Mononuclear cell (primary cell): ENCODE measurements around the gene METTL9. TPM values are rescaled to one million over a fixed set of nuclear protein-coding genes. Genes with fewer than 3 reads are reported as not detected.
"Not testable (repeated sequence)": the region's sequence is repeated elsewhere in the genome, so short reads cannot be mapped to it uniquely, and the experiment has no call there.

Experiments used
- H3K27me3 ChIP-seq: 2 replicates; pipeline ENCODE4 v1.6.0; 2011; ENCODE audit warnings: low read length, control low read depth; ENCODE audit not compliant: insufficient read depth
- H3K4me1 ChIP-seq: 2 replicates; pipeline ENCODE4 v1.5.1; 2011; ENCODE audit warnings: mild to moderate bottlenecking, low read length, control low read depth; ENCODE audit not compliant: insufficient read depth
- H3K4me3 ChIP-seq: 2 replicates; pipeline ENCODE4 v1.5.1; 2011; ENCODE audit warnings: mild to moderate bottlenecking, low read length, moderate library complexity
- H3K9me3 ChIP-seq: 2 replicates; pipeline ENCODE4 v1.5.1; 2011; ENCODE audit warnings: low read depth, mild to moderate bottlenecking, control low read depth, low read length
- total RNA-seq: library from RNA; depleted of rRNA; stranded (reverse); fragments of >200 nt; gene quantifications from one replicate; pipeline ENCODE4 v1.2.3, GENCODE V29; 2012

The METTL9 gene
- total RNA-seq, 1 donor: 312 TPM

- no peaks in the 10 kb centered on the region for H3K27me3 ChIP-seq
- no peak overlapping the region for H3K4me3 ChIP-seq
Observed at GRCh38 chr16:21565861-21566669, 33.3 kb upstream of the METTL9 start.

GRCh38 chr16:21566891-21567414 is 32.4 kb upstream of the METTL9 start:
- H3K4me3 ChIP-seq: no peak overlapping the region

More at GRCh38 chr16:21565861-21566669, 33.3 kb upstream of the METTL9 start:
- Histone ChIP-seq H3K4me1 (peaks cover 7% of the 10 kb centered on the region), H3K9me3 (no peaks in the 10 kb centered on the region)

GRCh38 chr16:21567496-21567895 is 31.9 kb upstream of the METTL9 start:
- not testable (repeated sequence) for H3K9me3 ChIP-seq, H3K4me3 ChIP-seq, H3K27me3 ChIP-seq, H3K4me1 ChIP-seq

More at GRCh38 chr16:21566891-21567414, 32.4 kb upstream of the METTL9 start:
- no peaks in the 10 kb centered on the region for H3K27me3 ChIP-seq
- H3K4me1 ChIP-seq: peaks cover 7% of the 10 kb centered on the region
- no peaks in the 10 kb centered on the region for H3K9me3 ChIP-seq

GRCh38 chr16:21568502-21569189 is 30.7 kb upstream of the METTL9 start:
- Histone ChIP-seq H3K4me1 (peaks cover 7% of the 10 kb centered on the region), H3K4me3 (no peak overlapping the region), H3K27me3 (no peaks in the 10 kb centered on the region), H3K9me3 (no peaks in the 10 kb centered on the region)

- no peak overlapping the region for H3K4me3 ChIP-seq
- H3K9me3 ChIP-seq: no peaks in the 10 kb centered on the region
- no peaks in the 10 kb centered on the region for H3K27me3 ChIP-seq
- H3K4me1 ChIP-seq: peaks cover 5% of the 10 kb centered on the region
Observed at GRCh38 chr16:21570676-21571017, 28.7 kb upstream of the METTL9 start.

- not testable (repeated sequence) for H3K4me3 ChIP-seq, H3K4me1 ChIP-seq, H3K9me3 ChIP-seq, H3K27me3 ChIP-seq
Observed at GRCh38 chr16:21573506-21573905, 25.9 kb upstream of the METTL9 start.

- H3K27me3 ChIP-seq: no peaks in the 10 kb centered on the region
- H3K4me1 ChIP-seq: no peaks in the 10 kb centered on the region
- H3K4me3 ChIP-seq: no peak overlapping the region
- H3K9me3 ChIP-seq: no peaks in the 10 kb centered on the region
Observed at GRCh38 chr16:21574372-21574771, 25.0 kb upstream of the METTL9 start.

- H3K4me3 ChIP-seq, H3K9me3 ChIP-seq, H3K4me1 ChIP-seq, H3K27me3 ChIP-seq: not testable (repeated sequence)
Observed at GRCh38 chr16:21576323-21576722, 23.1 kb upstream of the METTL9 start.

- H3K4me1 ChIP-seq, H3K9me3 ChIP-seq, H3K4me3 ChIP-seq, H3K27me3 ChIP-seq: not testable (repeated sequence)
Observed at GRCh38 chr16:21577487-21577886, 21.9 kb upstream of the METTL9 start.

- not testable (repeated sequence) for H3K9me3 ChIP-seq, H3K4me1 ChIP-seq, H3K27me3 ChIP-seq, H3K4me3 ChIP-seq
Observed at GRCh38 chr16:21578311-21578710, 21.1 kb upstream of the METTL9 start.

- not testable (repeated sequence) for H3K4me1 ChIP-seq, H3K27me3 ChIP-seq, H3K9me3 ChIP-seq, H3K4me3 ChIP-seq
Observed at GRCh38 chr16:21580131-21580530, 19.2 kb upstream of the METTL9 start.

- Histone ChIP-seq H3K4me1 (peaks cover 8% of the 10 kb centered on the region), H3K27me3 (no peaks in the 10 kb centered on the region), H3K4me3 (no peak overlapping the region), H3K9me3 (no peaks in the 10 kb centered on the region)
Observed at GRCh38 chr16:21580807-21581206, 18.6 kb upstream of the METTL9 start.

GRCh38 chr16:21584817-21585216 is 14.6 kb upstream of the METTL9 start:
- Histone ChIP-seq H3K4me3 (no peak overlapping the region), H3K27me3 (no peaks in the 10 kb centered on the region), H3K4me1 (peaks cover 32% of the 10 kb centered on the region), H3K9me3 (no peaks in the 10 kb centered on the region)

- H3K4me1 ChIP-seq: peaks cover 64% of the 10 kb centered on the region
- not testable (repeated sequence) for H3K9me3 ChIP-seq, H3K4me3 ChIP-seq, H3K27me3 ChIP-seq
Observed at GRCh38 chr16:21588593-21588992, 10.8 kb upstream of the METTL9 start.

- Histone ChIP-seq H3K4me3 (no peak overlapping the region), H3K4me1 (peaks cover 64% of the 10 kb centered on the region), H3K27me3 (no peaks in the 10 kb centered on the region), H3K9me3 (no peaks in the 10 kb centered on the region)
Observed at GRCh38 chr16:21589551-21589950, 9.8 kb upstream of the METTL9 start.

GRCh38 chr16:21590287-21590686 is 9.1 kb upstream of the METTL9 start:
- no peaks in the 10 kb centered on the region for H3K27me3 ChIP-seq
- peaks cover 67% of the 10 kb centered on the region for H3K4me1 ChIP-seq
- no peak overlapping the region for H3K4me3 ChIP-seq
- no peaks in the 10 kb centered on the region for H3K9me3 ChIP-seq
